Gastroesophageal sphincter (tissue), 4 donors: ENCODE data around the gene AMOTL1. TPM values are rescaled to one million over a fixed set of nuclear protein-coding genes. Genes with fewer than 3 reads are reported as not detected.

Source experiments
- ATAC-seq: fragments of 150-250 bp; one replicate; pipeline ENCODE4 v1.9.1; 2016; ENCODE audit warnings: mild to moderate bottlenecking, moderate library complexity
- H3K27ac ChIP-seq, 4 donors: fragments of 200-600 bp; sonication (generic) in 3 of 4; 1 replicate in 3 of 4; 2 replicates in 1 of 4; pipeline ENCODE4 v1.5.1; 2016 to 2019
- H3K27me3 ChIP-seq: fragments of 200-600 bp; sonication (generic); one replicate; pipeline ENCODE4 v1.5.1; 2019
- H3K36me3 ChIP-seq, 2 donors: fragments of 200-600 bp; sonication (generic); one replicate each; pipeline ENCODE4 v1.5.1; 2019; ENCODE audit warnings: control low read depth in 1 of 2
- H3K4me1 ChIP-seq, 3 donors: fragments of 200-600 bp; sonication (generic); 1 replicate in 2 of 3; 2 replicates in 1 of 3; pipeline ENCODE4 v1.5.1; 2016 to 2019; ENCODE audit warnings: control low read depth in 2 of 3
- H3K4me3 ChIP-seq, 2 donors: fragments of 200-600 bp; sonication (generic); one replicate each; pipeline ENCODE4 v1.5.1; 2019; ENCODE audit warnings: mild to moderate bottlenecking in 1 of 2, moderate library complexity in 1 of 2
- H3K9me3 ChIP-seq, 3 donors: fragments of 200-600 bp; sonication (generic); one replicate each; pipeline ENCODE4 v1.5.1; 2017 to 2019; ENCODE audit warnings: control low read depth in 2 of 3
- EP300 ChIP-seq: sonication (generic); formaldehyde crosslinking; IDR thresholded peaks from one replicate; pipeline ENCODE4 v1.6.1; 2017; ENCODE audit warnings: antibody characterized with exemption, mild to moderate bottlenecking
- POLR2A ChIP-seq, 2 donors: fragments of 450-650 bp; IDR thresholded peaks; one replicate each; pipeline ENCODE4 v1.6.1; 2017; ENCODE audit warnings: antibody characterized with exemption in 2 of 2, mild to moderate bottlenecking in 2 of 2, moderate library complexity in 1 of 2
- POLR2AphosphoS5 ChIP-seq: sonication (generic); formaldehyde crosslinking; IDR thresholded peaks from one replicate; pipeline ENCODE4 v1.6.1; 2017; ENCODE audit warnings: antibody characterized with exemption
- WGBS, 2 donors: methylation state at CpG; one replicate each; pipeline ENCODE4 v1.1.5; 2018; ENCODE audit warnings: low coverage in 1 of 2; 5-methylcytosine and 5-hydroxymethylcytosine counted together
- total RNA-seq, 4 donors: library from RNA; depleted of rRNA; stranded (reverse); fragments of >200 nt; gene quantifications; one replicate each; pipeline ENCODE4 v1.1.0, GENCODE V29; 2016
- TF ChIP-seq, protein P1 (sequence below), 4 experiments: fragments of 200-600 bp in 2 of 4; fragments of 450-650 bp in 2 of 4; sonication (generic) in 1 of 4; IDR thresholded peaks; one replicate each; pipeline ENCODE4 v1.5.1; 2017 to 2019; ENCODE audit warnings: antibody characterized with exemption in 4 of 4, mild to moderate bottlenecking in 2 of 4, moderate library complexity in 2 of 4

Gene AMOTL1
- total RNA-seq, 4 donors from 2014 or later: 136 to 215 (median 176) TPM

DNA sequence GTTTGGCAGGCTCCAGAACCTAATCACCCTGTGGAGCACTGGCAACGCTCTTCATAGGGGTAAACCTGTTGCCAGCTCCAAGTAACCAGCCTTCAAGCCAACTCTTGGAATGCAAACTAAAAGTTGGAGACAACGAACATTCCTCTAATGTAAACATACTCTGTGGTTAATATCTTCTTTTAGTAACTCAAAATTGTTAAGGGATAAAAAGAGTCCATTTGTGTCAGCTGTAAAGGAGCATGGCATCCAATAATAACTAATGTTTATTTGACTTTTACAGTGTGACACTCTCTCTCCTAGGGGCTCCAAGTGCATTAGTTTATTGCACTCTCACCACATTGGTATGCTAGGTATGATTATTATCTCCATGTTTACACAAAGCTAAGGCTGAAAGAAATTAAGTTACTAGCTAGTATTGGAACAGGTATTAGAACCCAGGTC lies 31.0 kb upstream of the AMOTL1 start:
- TF ChIP-seq EP300 (no peak), POLR2A (IDR thresholded peaks at IDR 0.05) (no peak), POLR2AphosphoS5 (no peak)
- TF ChIP-seq, protein P1, sequence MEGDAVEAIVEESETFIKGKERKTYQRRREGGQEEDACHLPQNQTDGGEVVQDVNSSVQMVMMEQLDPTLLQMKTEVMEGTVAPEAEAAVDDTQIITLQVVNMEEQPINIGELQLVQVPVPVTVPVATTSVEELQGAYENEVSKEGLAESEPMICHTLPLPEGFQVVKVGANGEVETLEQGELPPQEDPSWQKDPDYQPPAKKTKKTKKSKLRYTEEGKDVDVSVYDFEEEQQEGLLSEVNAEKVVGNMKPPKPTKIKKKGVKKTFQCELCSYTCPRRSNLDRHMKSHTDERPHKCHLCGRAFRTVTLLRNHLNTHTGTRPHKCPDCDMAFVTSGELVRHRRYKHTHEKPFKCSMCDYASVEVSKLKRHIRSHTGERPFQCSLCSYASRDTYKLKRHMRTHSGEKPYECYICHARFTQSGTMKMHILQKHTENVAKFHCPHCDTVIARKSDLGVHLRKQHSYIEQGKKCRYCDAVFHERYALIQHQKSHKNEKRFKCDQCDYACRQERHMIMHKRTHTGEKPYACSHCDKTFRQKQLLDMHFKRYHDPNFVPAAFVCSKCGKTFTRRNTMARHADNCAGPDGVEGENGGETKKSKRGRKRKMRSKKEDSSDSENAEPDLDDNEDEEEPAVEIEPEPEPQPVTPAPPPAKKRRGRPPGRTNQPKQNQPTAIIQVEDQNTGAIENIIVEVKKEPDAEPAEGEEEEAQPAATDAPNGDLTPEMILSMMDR (IDR thresholded peaks at IDR 0.05): no peak
- Histone ChIP-seq H3K9me3 (no peaks in the 10 kb centered on the region), H3K27ac (peak overlapping the region in 3 of 4 donors; percentile 30 to 86 (median 65)), H3K27me3 (no peaks in the 10 kb centered on the region), H3K4me1 (peaks cover 3 to 78% (median 9%) of the 10 kb centered on the region in 3 donors), H3K36me3 (no peaks in the 10 kb centered on the region), H3K4me3 (no peak overlapping the region)
- 33 to 45% methylated on average over 2 of the region's 2 CpGs for WGBS, 2 donors
- ATAC-seq: no peak

DNA sequence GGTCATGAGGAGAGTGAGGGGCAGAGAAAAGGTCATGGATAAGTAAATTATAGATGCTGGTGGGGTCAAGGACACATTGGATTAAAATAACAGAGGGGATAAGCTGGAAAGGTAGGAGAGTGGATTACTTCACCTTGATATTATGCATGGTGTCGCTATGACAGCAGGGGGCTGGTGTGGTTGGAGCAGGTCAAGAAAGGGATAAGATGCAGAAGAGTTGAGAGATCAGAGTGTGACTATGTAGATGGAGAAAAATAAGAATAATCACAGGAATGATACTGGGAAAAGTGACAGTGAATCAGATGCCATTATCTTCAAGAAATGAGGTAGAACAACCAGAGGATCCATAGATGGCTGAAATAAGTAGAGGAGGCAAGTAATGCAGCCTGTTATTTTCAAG lies 29.4 kb upstream of the AMOTL1 start:
- WGBS, 2 donors: 89 to 95% methylated on average over 1 of the region's 1 CpG
- H3K4me3 ChIP-seq: no peak overlapping the region
- H3K27me3 ChIP-seq: no peaks in the 10 kb centered on the region
- H3K27ac ChIP-seq: peak overlapping the region in 3 of 4 donors; percentile 86 to 87 (median 86)
- no peaks in the 10 kb centered on the region for H3K36me3 ChIP-seq
- H3K9me3 ChIP-seq: no peaks in the 10 kb centered on the region
- no peak for ATAC-seq
- H3K4me1 ChIP-seq: peaks cover 3 to 78% (median 9%) of the 10 kb centered on the region in 3 donors
- TF ChIP-seq, protein P1 (IDR thresholded peaks at IDR 0.05): no peak
- no peak for TF ChIP-seq POLR2A (IDR thresholded peaks at IDR 0.05)
- TF ChIP-seq EP300: no peak
- TF ChIP-seq POLR2AphosphoS5: no peak

DNA sequence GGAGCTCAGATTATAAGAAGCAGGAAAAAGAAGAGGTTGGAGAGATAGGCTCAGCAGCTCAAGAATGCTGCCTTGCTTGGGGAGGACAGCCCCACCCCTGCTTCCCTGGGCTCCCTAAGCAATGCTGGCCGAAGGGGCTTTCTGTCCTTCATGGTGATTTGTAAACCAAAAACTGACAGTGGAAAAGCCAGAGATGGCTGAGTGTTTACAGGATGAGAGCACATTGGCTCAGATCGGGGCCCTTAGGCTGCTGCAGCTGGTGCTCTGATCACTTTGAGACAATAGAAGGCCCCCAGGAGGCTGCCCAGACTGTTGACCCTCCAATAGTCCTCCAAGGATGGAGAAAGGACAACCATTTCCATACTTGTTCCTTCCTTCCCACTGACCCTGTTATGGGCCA lies 28.8 kb upstream of the AMOTL1 start:
- H3K4me3 ChIP-seq: peak overlapping the region in 1 of 2 donors; percentile 85
- peak overlapping the region; percentile 49 to 87 (median 86) for H3K27ac ChIP-seq
- peaks cover 3 to 78% (median 9%) of the 10 kb centered on the region in 3 donors for H3K4me1 ChIP-seq
- TF ChIP-seq EP300 (no peak), POLR2AphosphoS5 (no peak), POLR2A (IDR thresholded peaks at IDR 0.05) (no peak)
- TF ChIP-seq, protein P1 (IDR thresholded peaks at IDR 0.05): no peak
- H3K27me3 ChIP-seq: no peaks in the 10 kb centered on the region
- H3K36me3 ChIP-seq: no peaks in the 10 kb centered on the region
- ATAC-seq: no peak
- H3K9me3 ChIP-seq: no peaks in the 10 kb centered on the region
- 17 to 49% methylated on average over 1 to 2 of the region's 2 CpGs for WGBS, 2 donors

DNA sequence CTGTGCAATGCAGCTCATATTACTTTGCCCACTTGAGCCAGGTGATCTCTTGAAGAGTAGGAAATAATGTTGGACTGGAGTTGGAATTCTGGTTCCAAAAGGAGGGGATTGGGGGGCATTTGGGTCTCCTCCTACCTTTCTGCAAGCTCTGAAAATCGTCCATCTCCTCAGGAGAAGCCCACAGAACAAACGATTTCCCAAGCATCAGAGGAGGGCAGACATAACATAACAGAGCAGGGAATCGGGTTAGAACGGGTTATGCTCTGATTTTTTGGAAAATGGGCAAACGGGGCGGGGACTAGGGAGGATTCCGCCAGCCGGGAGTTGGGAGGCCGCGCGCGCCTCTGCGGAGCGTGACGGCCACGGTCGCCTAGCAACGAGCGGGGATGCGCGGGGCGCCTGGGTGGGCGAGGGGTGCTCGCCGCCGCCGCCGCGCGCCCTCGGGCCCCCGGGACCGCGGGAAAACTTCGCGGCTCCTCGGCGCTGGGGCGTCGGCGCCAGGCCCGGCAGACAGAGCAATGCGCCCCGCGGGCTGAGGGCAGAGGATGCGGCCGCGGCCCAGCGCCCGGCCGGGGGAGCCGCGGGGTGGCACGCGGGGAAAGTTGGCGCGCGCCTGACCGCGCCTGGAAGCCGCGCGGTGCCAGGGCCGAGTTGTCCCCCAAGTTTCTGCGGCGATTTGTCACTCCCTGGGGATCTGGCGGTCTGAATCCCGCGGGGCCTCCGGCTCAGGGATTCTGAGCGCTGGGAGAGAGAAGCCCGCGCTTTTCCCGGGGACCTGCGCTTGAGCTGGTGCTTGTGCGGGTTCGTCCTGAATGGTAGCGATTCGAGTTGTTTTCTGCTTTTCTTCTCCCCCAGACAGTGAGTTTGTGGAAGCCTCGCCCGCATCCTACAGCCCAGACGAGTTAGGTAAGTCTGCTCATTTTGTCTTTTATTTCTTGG lies 27.8 kb upstream of the AMOTL1 start:
- Histone ChIP-seq H3K36me3 (no peaks in the 10 kb centered on the region), H3K9me3 (no peaks in the 10 kb centered on the region), H3K27me3 (no peaks in the 10 kb centered on the region), H3K4me1 (peaks cover 3 to 72% (median 9%) of the 10 kb centered on the region in 3 donors), H3K4me3 (peak overlapping the region; percentile 54 to 85), H3K27ac (peak overlapping the region; percentile 49 to 87 (median 86))
- peak; percentile 68 for ATAC-seq
- WGBS, 2 donors: 0% methylated on average over 14 of the region's 82 CpGs; no CpG with 5 or more reads in 1 of the 2 donors
- no peak for TF ChIP-seq POLR2AphosphoS5
- TF ChIP-seq POLR2A (IDR thresholded peaks at IDR 0.05): no peak

DNA sequence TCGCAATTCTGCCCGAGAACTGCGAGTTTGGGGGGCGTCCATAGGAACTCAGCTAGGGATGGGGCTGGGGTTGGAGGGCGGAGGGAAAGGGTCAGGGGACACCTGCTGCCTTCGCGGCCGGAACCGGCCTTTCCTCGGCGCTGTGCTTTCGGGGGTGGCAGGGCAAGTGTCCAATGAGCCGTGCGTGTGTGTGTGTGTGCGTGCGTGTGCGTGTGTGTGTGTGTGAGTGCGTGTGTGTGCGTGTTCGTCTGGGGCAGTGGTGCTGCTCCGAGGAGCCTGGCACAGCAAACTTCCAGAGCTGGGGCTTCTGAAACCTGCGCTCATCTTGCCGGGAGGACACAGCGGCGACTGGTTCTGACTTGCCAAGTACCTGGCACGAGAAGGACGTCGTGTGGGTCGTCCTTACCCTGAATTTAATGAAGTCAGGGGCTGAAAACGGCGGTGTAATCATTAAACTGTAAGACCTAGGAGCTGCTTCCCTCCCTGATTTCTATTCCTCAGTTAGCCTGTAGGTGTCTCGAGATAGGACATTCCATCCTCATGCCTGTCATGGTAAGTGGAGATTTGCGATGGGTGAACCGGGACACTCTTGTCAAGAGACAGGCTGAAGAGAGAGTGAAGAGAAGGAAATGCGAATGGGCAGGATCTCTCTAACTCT lies 27.0 kb upstream of the AMOTL1 start:
- H3K4me1 ChIP-seq: peaks cover 3 to 69% (median 9%) of the 10 kb centered on the region in 3 donors
- TF ChIP-seq POLR2AphosphoS5: no peak
- TF ChIP-seq, protein P1 (IDR thresholded peaks at IDR 0.05): peak; percentile 44 to 74 (median 70)
- no peak for TF ChIP-seq EP300
- 0% methylated on average over 5 to 6 of the region's 35 CpGs for WGBS, 2 donors
- no peaks in the 10 kb centered on the region for H3K9me3 ChIP-seq
- peak; percentile 69 for ATAC-seq
- H3K4me3 ChIP-seq: peak overlapping the region; percentile 54 to 85
- no peaks in the 10 kb centered on the region for H3K36me3 ChIP-seq
- H3K27me3 ChIP-seq: no peaks in the 10 kb centered on the region
- H3K27ac ChIP-seq: peak overlapping the region; percentile 49 to 87 (median 86)
